MM.1S (cell line): Measurements from ENCODE around the gene CHMP2B.

Experiments used
- EZH2 ChIP-seq: fragments of 300-600 bp; sonication (generic); optimal IDR thresholded peaks from 2 replicates; pipeline ENCODE3; 2017; ENCODE audit warnings: low read depth, mild to moderate bottlenecking, antibody characterized with exemption, low read length, mixed read lengths
- EZH2phosphoT487 ChIP-seq: fragments of 300-600 bp; sonication (generic); IDR thresholded peaks from 2 replicates; pipeline ENCODE4 v1.6.1; 2018; ENCODE audit warnings: antibody characterized with exemption, low read length
- TF ChIP-seq, protein P1 (sequence below): fragments of 300-600 bp; sonication (generic); IDR thresholded peaks from 2 replicates; pipeline ENCODE4 v1.5.1; 2016; ENCODE audit warnings: antibody characterized with exemption, low read length, mixed read lengths

DNA sequence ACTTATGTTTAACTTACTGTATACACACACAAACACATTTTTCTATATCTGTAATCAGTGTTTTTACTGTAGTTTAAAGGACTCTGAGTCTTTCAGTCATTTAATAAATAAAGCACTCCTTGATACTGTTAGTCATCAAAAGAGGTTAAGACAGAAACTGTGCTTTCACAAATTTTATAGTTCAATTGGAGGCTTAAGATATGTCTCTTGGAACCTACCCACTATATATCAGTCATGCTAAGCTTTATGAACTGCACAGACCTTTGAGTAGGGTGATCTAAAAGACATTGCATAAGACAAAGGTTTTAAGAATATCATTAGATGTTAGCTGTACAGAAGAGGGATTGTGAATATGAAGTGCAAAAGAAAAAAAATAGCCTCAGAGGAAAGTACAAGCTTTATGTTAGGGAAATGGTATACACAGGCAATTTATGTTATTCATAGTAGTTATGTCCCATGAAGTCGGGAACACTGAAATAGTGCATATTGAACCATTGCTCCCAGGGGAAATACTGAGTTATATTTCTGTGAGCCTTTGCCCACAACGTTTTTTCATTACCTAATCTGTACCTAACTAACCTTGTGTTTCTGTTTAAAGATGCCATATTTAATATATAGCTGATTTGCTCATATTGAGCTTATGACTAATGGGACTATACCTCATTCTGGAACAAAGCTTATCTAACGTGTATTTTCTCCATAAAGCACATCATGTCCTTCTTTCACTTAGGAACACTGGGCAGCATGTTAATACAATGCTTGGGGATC is 19.7 kb downstream of the CHMP2B start:
- TF ChIP-seq EZH2phosphoT487 (no peak), EZH2 (no peak)
- TF ChIP-seq, protein P1, sequence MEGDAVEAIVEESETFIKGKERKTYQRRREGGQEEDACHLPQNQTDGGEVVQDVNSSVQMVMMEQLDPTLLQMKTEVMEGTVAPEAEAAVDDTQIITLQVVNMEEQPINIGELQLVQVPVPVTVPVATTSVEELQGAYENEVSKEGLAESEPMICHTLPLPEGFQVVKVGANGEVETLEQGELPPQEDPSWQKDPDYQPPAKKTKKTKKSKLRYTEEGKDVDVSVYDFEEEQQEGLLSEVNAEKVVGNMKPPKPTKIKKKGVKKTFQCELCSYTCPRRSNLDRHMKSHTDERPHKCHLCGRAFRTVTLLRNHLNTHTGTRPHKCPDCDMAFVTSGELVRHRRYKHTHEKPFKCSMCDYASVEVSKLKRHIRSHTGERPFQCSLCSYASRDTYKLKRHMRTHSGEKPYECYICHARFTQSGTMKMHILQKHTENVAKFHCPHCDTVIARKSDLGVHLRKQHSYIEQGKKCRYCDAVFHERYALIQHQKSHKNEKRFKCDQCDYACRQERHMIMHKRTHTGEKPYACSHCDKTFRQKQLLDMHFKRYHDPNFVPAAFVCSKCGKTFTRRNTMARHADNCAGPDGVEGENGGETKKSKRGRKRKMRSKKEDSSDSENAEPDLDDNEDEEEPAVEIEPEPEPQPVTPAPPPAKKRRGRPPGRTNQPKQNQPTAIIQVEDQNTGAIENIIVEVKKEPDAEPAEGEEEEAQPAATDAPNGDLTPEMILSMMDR = no peak
